ENCODE data around the gene ZNF770. TPM values are rescaled to one million over a fixed set of nuclear protein-coding genes. Genes with fewer than 3 reads are reported as not detected.
"Not testable (repeated sequence)": the region's sequence is repeated elsewhere in the genome, so short reads cannot be mapped to it uniquely, and the experiment has no call there.

ZNF770 gene
- total RNA-seq, 2 donors from 2014 or later: 44.6 to 59.4 TPM

- peak overlapping the region; percentile 84 for H3K4me3 Mint-ChIP-seq
- H3K4me1 Mint-ChIP-seq: peaks cover 15% of the 10 kb centered on the region
- no peaks in the 10 kb centered on the region for H3K36me3 Mint-ChIP-seq (ENCODE audit: low read depth)
- peaks cover 8% of the 10 kb centered on the region for H3K27me3 Mint-ChIP-seq
- ATAC-seq (replicated peaks): peak; percentile 92
- H3K9me3 Mint-ChIP-seq: no peaks in the 10 kb centered on the region
- peak overlapping the region; percentile 97 for H3K27ac Mint-ChIP-seq
These were observed 5.8 kb upstream of the ZNF770 start for GRCh38 chr15:34993877-34994276.

GRCh38 chr15:34993412-34993811 is 5.3 kb upstream of the ZNF770 start:
- Mint-ChIP-seq H3K9me3 (no peaks in the 10 kb centered on the region), H3K27me3 (peaks cover 4% of the 10 kb centered on the region), H3K4me1 (peaks cover 15% of the 10 kb centered on the region), H3K27ac (peak overlapping the region; percentile 97), H3K4me3 (peak overlapping the region; percentile 84), H3K36me3 (ENCODE audit: low read depth) (no peaks in the 10 kb centered on the region)
- ATAC-seq (replicated peaks): peak; percentile 85

GRCh38 chr15:34987609-34988026 is 469 bp downstream of the ZNF770 start:
- no peak for ATAC-seq (replicated peaks)
- Mint-ChIP-seq H3K4me3 (peak overlapping the region; percentile 85), H3K27me3 (no peaks in the 10 kb centered on the region), H3K27ac (peak overlapping the region; percentile 99), H3K4me1 (peaks cover 7% of the 10 kb centered on the region), H3K9me3 (no peaks in the 10 kb centered on the region), H3K36me3 (ENCODE audit: low read depth) (peaks cover 49% of the 10 kb centered on the region)

- H3K4me1 Mint-ChIP-seq: peaks cover 8% of the 10 kb centered on the region
- H3K9me3 Mint-ChIP-seq: no peaks in the 10 kb centered on the region
- no peaks in the 10 kb centered on the region for H3K27me3 Mint-ChIP-seq
- H3K36me3 Mint-ChIP-seq (ENCODE audit: low read depth): peaks cover 56% of the 10 kb centered on the region
- H3K4me3 Mint-ChIP-seq: peak overlapping the region; percentile 85
- no peak for ATAC-seq (replicated peaks)
- peak overlapping the region; percentile 99 for H3K27ac Mint-ChIP-seq
These were observed 1.2 kb downstream of the ZNF770 start for GRCh38 chr15:34986771-34987480.

GRCh38 chr15:34986326-34986725 is 1.8 kb downstream of the ZNF770 start:
- H3K27me3 Mint-ChIP-seq: no peaks in the 10 kb centered on the region
- H3K4me1 Mint-ChIP-seq: peaks cover 14% of the 10 kb centered on the region
- H3K4me3 Mint-ChIP-seq: peak overlapping the region; percentile 85
- no peak for ATAC-seq (replicated peaks)
- peak overlapping the region; percentile 99 for H3K27ac Mint-ChIP-seq
- peaks cover 62% of the 10 kb centered on the region for H3K36me3 Mint-ChIP-seq (ENCODE audit: low read depth)
- H3K9me3 Mint-ChIP-seq: no peaks in the 10 kb centered on the region

GRCh38 chr15:34984889-34985630 is 3.0 kb downstream of the ZNF770 start:
- peaks cover 75% of the 10 kb centered on the region for H3K36me3 Mint-ChIP-seq (ENCODE audit: low read depth)
- H3K4me1 Mint-ChIP-seq: peaks cover 17% of the 10 kb centered on the region
- H3K27ac Mint-ChIP-seq: peak overlapping the region; percentile 70
- ATAC-seq (replicated peaks): peak; percentile 19
- no peaks in the 10 kb centered on the region for H3K27me3 Mint-ChIP-seq
- peak overlapping the region; percentile 85 for H3K4me3 Mint-ChIP-seq
- H3K9me3 Mint-ChIP-seq: no peaks in the 10 kb centered on the region

- H3K4me1 Mint-ChIP-seq: peaks cover 7% of the 10 kb centered on the region
- H3K27ac Mint-ChIP-seq: no peak overlapping the region
- no peaks in the 10 kb centered on the region for H3K27me3 Mint-ChIP-seq
- H3K9me3 Mint-ChIP-seq: no peaks in the 10 kb centered on the region
- no peak for ATAC-seq (replicated peaks)
- no peak overlapping the region for H3K4me3 Mint-ChIP-seq
- H3K36me3 Mint-ChIP-seq (ENCODE audit: low read depth): peaks cover 51% of the 10 kb centered on the region
These were observed 11.3 kb downstream of the ZNF770 start for GRCh38 chr15:34976743-34977142.

GRCh38 chr15:34976073-34976472 is 12.0 kb downstream of the ZNF770 start:
- H3K4me1 Mint-ChIP-seq: peaks cover under 1% of the 10 kb centered on the region
- no peak for ATAC-seq (replicated peaks)
- H3K4me3 Mint-ChIP-seq: no peak overlapping the region
- no peaks in the 10 kb centered on the region for H3K27me3 Mint-ChIP-seq
- no peaks in the 10 kb centered on the region for H3K9me3 Mint-ChIP-seq
- no peak overlapping the region for H3K27ac Mint-ChIP-seq
- peaks cover 45% of the 10 kb centered on the region for H3K36me3 Mint-ChIP-seq (ENCODE audit: low read depth)

- H3K4me1 Mint-ChIP-seq: peaks cover 3% of the 10 kb centered on the region
- no peak for ATAC-seq (replicated peaks)
- H3K9me3 Mint-ChIP-seq: no peaks in the 10 kb centered on the region
- no peak overlapping the region for H3K27ac Mint-ChIP-seq
- H3K4me3 Mint-ChIP-seq: no peak overlapping the region
- H3K36me3 Mint-ChIP-seq (ENCODE audit: low read depth): peaks cover 30% of the 10 kb centered on the region
- no peaks in the 10 kb centered on the region for H3K27me3 Mint-ChIP-seq
These were observed 14.6 kb downstream of the ZNF770 start for GRCh38 chr15:34973512-34973911.

- H3K4me1 Mint-ChIP-seq: peaks cover 30% of the 10 kb centered on the region
- not testable (repeated sequence) for H3K27me3 Mint-ChIP-seq; ATAC-seq (replicated peaks); H3K9me3 Mint-ChIP-seq
- peak overlapping the region; percentile 98 for H3K4me3 Mint-ChIP-seq
- peak overlapping the region; percentile 98 for H3K27ac Mint-ChIP-seq
- H3K36me3 Mint-ChIP-seq (ENCODE audit: low read depth): peaks cover 35% of the 10 kb centered on the region
These were observed 17.9 kb downstream of the ZNF770 start for GRCh38 chr15:34970098-34970643.

- peak within 1 kb of the TSS; percentile 98 for H3K4me3 Mint-ChIP-seq
- H3K4me1 Mint-ChIP-seq: peaks cover 31% of the 10 kb centered on the region
- H3K36me3 Mint-ChIP-seq (ENCODE audit: low read depth): peaks cover 41% of the 10 kb centered on the region
- ATAC-seq (replicated peaks): peak; percentile 98
- no peaks in the 10 kb centered on the region for H3K9me3 Mint-ChIP-seq
- no peaks in the 10 kb centered on the region for H3K27me3 Mint-ChIP-seq
- H3K27ac Mint-ChIP-seq: peak within 1 kb of the TSS; percentile 98
These were observed 18.6 kb downstream of the ZNF770 start, which contains the start of gene AQR for GRCh38 chr15:34969340-34970097. AQR (minus strand) TSS chr15:34969742; CDS start chr15:34969613, 129 bp downstream.

GRCh38 chr15:34964277-34964676 is 23.8 kb downstream of the ZNF770 start:
- Mint-ChIP-seq H3K4me3 (no peak overlapping the region), H3K4me1 (peaks cover 40% of the 10 kb centered on the region), H3K27ac (peak overlapping the region; percentile 71), H3K27me3 (no peaks in the 10 kb centered on the region), H3K36me3 (ENCODE audit: low read depth) (peaks cover 85% of the 10 kb centered on the region), H3K9me3 (no peaks in the 10 kb centered on the region)
- ATAC-seq (replicated peaks): no peak

- Mint-ChIP-seq H3K36me3 (ENCODE audit: low read depth) (peaks cover 71% of the 10 kb centered on the region), H3K9me3 (no peaks in the 10 kb centered on the region), H3K4me3 (no peak overlapping the region), H3K4me1 (no peaks in the 10 kb centered on the region), H3K27me3 (no peaks in the 10 kb centered on the region), H3K27ac (no peak overlapping the region)
- ATAC-seq (replicated peaks): no peak
These were observed 34.2 kb downstream of the ZNF770 start for GRCh38 chr15:34953851-34954250.

- peak overlapping the region; percentile 20 for H3K27ac Mint-ChIP-seq
- no peaks in the 10 kb centered on the region for H3K9me3 Mint-ChIP-seq
- no peak for ATAC-seq (replicated peaks)
- no peak overlapping the region for H3K4me3 Mint-ChIP-seq
- H3K4me1 Mint-ChIP-seq: no peaks in the 10 kb centered on the region
- H3K36me3 Mint-ChIP-seq (ENCODE audit: low read depth): peaks cover 74% of the 10 kb centered on the region
- H3K27me3 Mint-ChIP-seq: no peaks in the 10 kb centered on the region
These were observed 35.6 kb downstream of the ZNF770 start for GRCh38 chr15:34952481-34952880.
